Adrenal gland (tissue), 5 donors: Measurements from ENCODE around the gene UFD1.

ENCODE experiments used
- CTCF ChIP-seq, 6 experiments: fragments of 450-650 bp in 4 of 6; fragments of 200-600 bp in 2 of 6; sonication (generic) in 1 of 6; IDR thresholded peaks; 1 replicate in 5 of 6; 2 replicates in 1 of 6; pipeline versions ENCODE4 v1.5.1 to v1.8.0; 2016 to 2021; ENCODE audit warnings: antibody characterized with exemption in 6 of 6, mild to moderate bottlenecking in 2 of 6, moderate library complexity in 1 of 6
- POLR2A ChIP-seq, 2 donors: fragments of 450-650 bp; IDR thresholded peaks; one replicate each; pipeline ENCODE4 v1.6.1; 2017; ENCODE audit warnings: antibody characterized with exemption in 2 of 2, mild to moderate bottlenecking in 2 of 2, moderate library complexity in 1 of 2
- donor health status: DM: no; HTN: no; CAD: no.

- TF ChIP-seq CTCF (IDR thresholded peaks at IDR 0.05): no peak
- TF ChIP-seq POLR2A (IDR thresholded peaks at IDR 0.05): no peak
Observed at GRCh38 chr22:19412478-19412877, 66.5 kb downstream of the UFD1 start.
